SK-N-SH (cell line): Measurements from ENCODE around the gene WDR27. TPM values are rescaled to one million over a fixed set of nuclear protein-coding genes. Genes with fewer than 3 reads are reported as not detected.

ENCODE experiments used
- CTCF ChIA-PET: fragments of 300-600, 350-600 bp; formaldehyde crosslinking; extraction: SDS; loops from one replicate; lab custom pipeline; 2021; lab: Yijun Ruan, JAX
- POLR2A ChIA-PET: fragments of 350-600 bp; sonication (Branson Sonifier 250); formaldehyde crosslinking; extraction: SDS; loops from one replicate; lab custom pipeline; 2020; ENCODE audit warnings: antibody characterized with exemption, inconsistent platforms; lab: Yijun Ruan, JAX
- DNase-seq: peaks from one replicate; pipeline ENCODE4 v3.0.0; 2012
- H2AFZ ChIP-seq: fragments of 200-600 bp; sonication (generic); 2 replicates; pipeline ENCODE4 v1.8.1; 2016; ENCODE audit warnings: antibody characterized with exemption, mild to moderate bottlenecking, low read depth
- H3F3A ChIP-seq: fragments of 200-600 bp; sonication (generic); replicated peaks from 2 replicates; pipeline ENCODE3; 2016; ENCODE audit warnings: antibody characterized with exemption, mild to moderate bottlenecking; ENCODE audit not compliant: insufficient read depth
- H3K27ac ChIP-seq, 2 experiments: fragments of 200-500 bp in 1 of 2; fragments of 200-600 bp in 1 of 2; sonication (Bioruptor generic) in 1 of 2; sonication (generic), shearing (Covaris generic) in 1 of 2; 2 replicates each; pipeline versions ENCODE4 v1.5.1 to v1.6.1; 2014 to 2016; ENCODE audit warnings: low read depth in 2 of 2, inconsistent platforms in 1 of 2, low read length in 1 of 2, mild to moderate bottlenecking in 1 of 2, mixed read lengths in 1 of 2
- H3K27me3 ChIP-seq: fragments of 200-600 bp; sonication (generic), shearing (Covaris generic); 2 replicates; pipeline ENCODE4 v1.6.1; 2016; ENCODE audit warnings: mixed run types; ENCODE audit not compliant: insufficient read depth
- H3K36me3 ChIP-seq, 2 experiments: fragments of 200-500 bp in 1 of 2; fragments of 200-600 bp in 1 of 2; sonication (Bioruptor generic) in 1 of 2; sonication (generic) in 1 of 2; replicated peaks in 1 of 2; 2 replicates each; pipeline versions ENCODE3 to v1.5.1; 2014 to 2016; ENCODE audit warnings: low read length in 1 of 2, mild to moderate bottlenecking in 1 of 2; ENCODE audit not compliant: insufficient read depth in 2 of 2, control insufficient read depth in 1 of 2
- H3K4me1 ChIP-seq, 2 experiments: fragments of 200-500 bp in 1 of 2; fragments of 200-600 bp in 1 of 2; sonication (Bioruptor generic) in 1 of 2; sonication (generic), shearing (Covaris generic) in 1 of 2; 2 replicates each; pipeline versions ENCODE4 v1.5.1 to v1.6.1; 2014 to 2016; ENCODE audit warnings: low read depth in 1 of 2, low read length in 1 of 2, mixed run types in 1 of 2; ENCODE audit not compliant: insufficient read depth in 2 of 2, control insufficient read depth in 1 of 2
- H3K4me2 ChIP-seq: fragments of 200-600 bp; sonication (generic), shearing (Covaris generic); 2 replicates; pipeline ENCODE4 v1.6.1; 2017; ENCODE audit warnings: mixed run types
- H3K4me3 ChIP-seq, 2 experiments: fragments of 200-500 bp in 1 of 2; fragments of 200-600 bp in 1 of 2; sonication (Bioruptor generic) in 1 of 2; sonication (generic), shearing (Covaris generic) in 1 of 2; 2 replicates each; pipeline versions ENCODE4 v1.5.1 to v1.8.1; 2014 to 2016; ENCODE audit warnings: low read depth in 2 of 2, inconsistent platforms in 1 of 2, low read length in 1 of 2, mild to moderate bottlenecking in 1 of 2, mixed read lengths in 1 of 2, moderate library complexity in 1 of 2
- H3K79me2 ChIP-seq: fragments of 200-600 bp; sonication (generic); 2 replicates; pipeline ENCODE4 v1.8.1; 2017; ENCODE audit warnings: mild to moderate bottlenecking; ENCODE audit not compliant: insufficient read depth
- H3K9ac ChIP-seq: fragments of 200-600 bp; sonication (generic); 2 replicates; pipeline ENCODE4 v1.6.1; 2017; ENCODE audit warnings: mixed run types
- H3K9me2 ChIP-seq: fragments of 200-600 bp; sonication (generic); 2 replicates; pipeline ENCODE4 v1.6.1; 2017; ENCODE audit warnings: mixed run types
- H3K9me3 ChIP-seq: fragments of 200-600 bp; sonication (generic); 2 replicates; pipeline ENCODE4 v1.6.1; 2017; ENCODE audit warnings: mixed run types, mild to moderate bottlenecking, moderate library complexity
- H4K20me1 ChIP-seq: fragments of 200-600 bp; sonication (generic); 2 replicates; pipeline ENCODE4 v1.6.1; 2017; ENCODE audit warnings: mild to moderate bottlenecking, mixed run types; ENCODE audit not compliant: insufficient read depth
- CTCF ChIP-seq: fragments of 200-600 bp; sonication (generic); IDR thresholded peaks from 2 replicates; pipeline ENCODE4 v1.6.1; 2017; ENCODE audit warnings: antibody characterized with exemption, mild to moderate bottlenecking, moderate library complexity
- EZH2phosphoT487 ChIP-seq: fragments of 200-600 bp; sonication (generic); IDR thresholded peaks from 2 replicates; pipeline ENCODE4 v1.6.1; 2017; ENCODE audit warnings: low read depth, mixed run types, mild to moderate bottlenecking, antibody characterized with exemption, moderate library complexity, borderline replicate concordance
- FOXM1 ChIP-seq: IDR thresholded peaks from 2 replicates; pipeline ENCODE4 v1.4.0; 2012; ENCODE audit warnings: low read depth, mild to moderate bottlenecking
- MAX ChIP-seq: IDR thresholded peaks from 2 replicates; pipeline ENCODE4 v1.4.0; 2012; ENCODE audit warnings: low read depth
- PBX3 ChIP-seq: IDR thresholded peaks from 2 replicates; pipeline ENCODE4; 2012
- RCOR1 ChIP-seq: fragments of 150-350 bp; IDR thresholded peaks from 2 replicates; pipeline ENCODE4 v1.6.1; 2017; ENCODE audit warnings: antibody characterized with exemption, low read length
- REST ChIP-seq: IDR thresholded peaks from 2 replicates; pipeline ENCODE4 v1.6.1; 2012; ENCODE audit warnings: mild to moderate bottlenecking, low read depth, low read length, moderate library complexity
- RXRA ChIP-seq: IDR thresholded peaks from 2 replicates; pipeline ENCODE4 v1.4.0; 2012; ENCODE audit warnings: low read depth, mild to moderate bottlenecking, borderline replicate concordance
- TCF12 ChIP-seq: IDR thresholded peaks from 2 replicates; pipeline ENCODE4 v1.4.0; 2012
- TEAD4 ChIP-seq: IDR thresholded peaks from 2 replicates; pipeline ENCODE4 v1.4.0; 2012; ENCODE audit warnings: mild to moderate bottlenecking, borderline replicate concordance; ENCODE audit not compliant: insufficient read depth
- USF1 ChIP-seq: IDR thresholded peaks from 2 replicates; pipeline ENCODE4 v1.4.0; 2012; ENCODE audit warnings: low read depth, borderline replicate concordance
- USF2 ChIP-seq: fragments of 150-350 bp; IDR thresholded peaks from 2 replicates; pipeline ENCODE4 v1.6.1; 2017; ENCODE audit warnings: antibody characterized with exemption, low read length, low read depth, borderline replicate concordance
- YY1 ChIP-seq: IDR thresholded peaks from 2 replicates; pipeline ENCODE4 v1.4.0; 2012; ENCODE audit warnings: low read depth, mild to moderate bottlenecking
- ZBTB33 ChIP-seq: IDR thresholded peaks from 2 replicates; pipeline ENCODE4 v1.4.0; 2012; ENCODE audit warnings: low read depth, borderline replicate concordance
- WGBS: methylation state at CpG from one replicate; pipeline ENCODE4 v1.1.6; 2017; ENCODE audit warnings: low lambda C conversion rate; 5-methylcytosine and 5-hydroxymethylcytosine counted together
- polyA plus RNA-seq, 3 experiments: library from polyadenylated mRNA; depleted of rRNA; stranded (reverse); fragments of >200 nt; gene quantifications; 2 replicates each; pipeline ENCODE4 v1.2.3, GENCODE V29; 2012

Gene WDR27
- polyA plus RNA-seq, 1 of the 3 experiments (the other 2 are of a cell fraction), result 55.6 TPM

- ChIA-PET CTCF (no interaction called here), POLR2A (no interaction called here)
- Histone ChIP-seq H3K4me1 (no peaks in the 10 kb centered on the region), H2AFZ (no peak overlapping the region), H3K27ac (no peak overlapping the region), H3K9me3 (no peaks in the 10 kb centered on the region), H3K9me2 (no peaks in the 10 kb centered on the region), H3K4me2 (no peak overlapping the region), H3K36me3 (no peaks in the 10 kb centered on the region), H3K79me2 (no peaks in the 10 kb centered on the region), H3F3A (no peaks in the 10 kb centered on the region), H4K20me1 (no peaks in the 10 kb centered on the region), H3K27me3 (no peaks in the 10 kb centered on the region), H3K4me3 (no peak overlapping the region), H3K9ac (no peak overlapping the region)
- 66% methylated on average over 2 of the region's 2 CpGs for WGBS
- TF ChIP-seq RCOR1 (no peak), TEAD4 (no peak), EZH2phosphoT487 (no peak), MAX (no peak), FOXM1 (no peak)
- no peak for DNase-seq
These were observed 37.2 kb upstream of the WDR27 start for GRCh38 chr6:169738976-169739529.

GRCh38 chr6:169738204-169738975 lies 36.6 kb upstream of the WDR27 start:
- CTCF ChIA-PET, result no interaction called here
- Histone ChIP-seq H4K20me1 (no peaks in the 10 kb centered on the region), H3F3A (no peaks in the 10 kb centered on the region), H3K27ac (no peak overlapping the region), H3K27me3 (no peaks in the 10 kb centered on the region), H2AFZ (no peak overlapping the region), H3K36me3 (no peaks in the 10 kb centered on the region), H3K4me1 (no peaks in the 10 kb centered on the region), H3K4me2 (no peak overlapping the region), H3K9ac (no peak overlapping the region), H3K4me3 (no peak overlapping the region), H3K9me3 (no peaks in the 10 kb centered on the region), H3K9me2 (no peaks in the 10 kb centered on the region), H3K79me2 (no peaks in the 10 kb centered on the region)
- 80% methylated on average over 8 of the region's 9 CpGs for WGBS
- POLR2A ChIA-PET, result no interaction called here
- DNase-seq, result no peak
- no peak for TF ChIP-seq ZBTB33
- TF ChIP-seq USF2, result no peak
- TF ChIP-seq MAX, result no peak
- no peak for TF ChIP-seq REST
- TF ChIP-seq USF1, result no peak
- no peak for TF ChIP-seq PBX3
- no peak for TF ChIP-seq YY1
- TF ChIP-seq TCF12, result no peak
- no peak for TF ChIP-seq CTCF
- no peak for TF ChIP-seq RXRA
